Calu3 (cell line): ENCODE measurements around the gene MGST3. TPM values are rescaled to one million over a fixed set of nuclear protein-coding genes. Genes with fewer than 3 reads are reported as not detected.

Source experiments
- BruUV-seq: library from RNA; stranded (reverse); fragments of 400-500 nt; replicated peaks from 2 replicates; lab custom pipeline; 2021; lab: Mats Ljungman, UMichigan
- CTCF ChIA-PET: fragments of 300-600 bp; sonication (Branson Sonifier 250); formaldehyde crosslinking; loops from one replicate; lab custom pipeline; 2022; ENCODE audit warnings: antibody characterized with exemption; lab: Charles Lee
- DNase-seq: peaks from one replicate; pipeline ENCODE4 v3.0.0; 2022
- H3K27ac Mint-ChIP-seq: one replicate; pipeline ENCODE4 v1.8.0; 2022; ENCODE audit warnings: mixed read lengths; ENCODE audit not compliant: unreplicated experiment
- H3K27me3 Mint-ChIP-seq: one replicate; pipeline ENCODE4 v1.8.0; 2022; ENCODE audit warnings: mixed read lengths; ENCODE audit not compliant: unreplicated experiment
- H3K36me3 Mint-ChIP-seq: one replicate; pipeline ENCODE4 v1.8.0; 2022; ENCODE audit warnings: mild to moderate bottlenecking, moderate library complexity, mixed read lengths; ENCODE audit not compliant: insufficient read depth, unreplicated experiment
- H3K4me1 Mint-ChIP-seq: one replicate; pipeline ENCODE4 v1.8.0; 2022; ENCODE audit warnings: mild to moderate bottlenecking, low read depth, mixed read lengths; ENCODE audit not compliant: unreplicated experiment
- H3K4me3 Mint-ChIP-seq: one replicate; pipeline ENCODE4 v1.8.0; 2022; ENCODE audit warnings: mild to moderate bottlenecking, low read depth, moderate library complexity, mixed read lengths; ENCODE audit not compliant: unreplicated experiment
- H3K9me3 Mint-ChIP-seq: one replicate; pipeline ENCODE4 v1.8.0; 2022; ENCODE audit warnings: low read depth, mixed read lengths; ENCODE audit not compliant: unreplicated experiment
- CTCF ChIP-seq: fragments of 200-600 bp; IDR thresholded peaks from one replicate; pipeline ENCODE4 v1.8.0; 2022; ENCODE audit warnings: antibody characterized with exemption; ENCODE audit not compliant: unreplicated experiment
- intact Hi-C: fragments of 100-400 bp; cut with micrococcal nuclease; formaldehyde crosslinking; loops from one replicate; pipeline ENCODE4 v1.10.0; 2022; ENCODE audit not compliant: unreplicated experiment
- total RNA-seq: library from RNA; stranded (reverse); gene quantifications from 2 replicates; pipeline ENCODE4 v1.2.3, GENCODE V29; 2022

MGST3 gene
- total RNA-seq, 1 experiment from 2014 or later = 136 TPM

DNA sequence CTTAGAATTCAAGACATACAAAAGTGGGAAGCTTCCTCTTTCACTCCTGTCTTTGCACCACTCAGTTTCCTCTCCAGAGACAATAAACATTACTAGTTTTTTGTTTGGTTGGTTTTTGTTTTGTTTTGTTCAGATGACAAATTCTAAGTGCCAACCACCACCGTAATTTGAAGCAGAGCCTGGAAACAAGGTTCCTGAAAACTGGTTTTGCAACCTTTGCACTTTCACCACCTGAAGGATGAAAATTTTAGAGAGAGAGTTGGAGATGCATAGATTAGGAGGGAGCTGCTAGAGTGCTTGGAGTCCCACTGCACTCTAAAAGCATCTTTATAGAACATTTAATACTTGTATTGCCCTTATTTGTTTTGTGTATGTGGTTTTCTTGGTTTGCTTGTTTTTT is 20.2 kb upstream of the MGST3 start:
- no peak overlapping the region for H3K27ac Mint-ChIP-seq
- no peak for TF ChIP-seq CTCF
- CTCF ChIA-PET = no interaction called here
- DNase-seq = no peak
- H3K4me1 Mint-ChIP-seq = no peaks in the 10 kb centered on the region
- H3K9me3 Mint-ChIP-seq = no peaks in the 10 kb centered on the region
- no peaks in the 10 kb centered on the region for H3K36me3 Mint-ChIP-seq
- BruUV-seq = no TSS peak
- peaks cover 23% of the 10 kb centered on the region for H3K27me3 Mint-ChIP-seq
- H3K4me3 Mint-ChIP-seq = no peak overlapping the region
- intact Hi-C loops = no loop called here

- CTCF ChIA-PET = no interaction called here
- Mint-ChIP-seq H3K27me3 (peaks cover 28% of the 10 kb centered on the region), H3K9me3 (no peaks in the 10 kb centered on the region), H3K36me3 (no peaks in the 10 kb centered on the region), H3K4me1 (no peaks in the 10 kb centered on the region), H3K27ac (no peak overlapping the region), H3K4me3 (no peak overlapping the region)
- intact Hi-C loops = no loop called here
- no peak for TF ChIP-seq CTCF
- BruUV-seq = no TSS peak
- no peak for DNase-seq
These were observed 19.0 kb upstream of the MGST3 start for GRCh38 chr1:165612062-165612461.

GRCh38 chr1:165616054-165616612 is 14.9 kb upstream of the MGST3 start:
- Mint-ChIP-seq H3K27me3 (peaks cover 35% of the 10 kb centered on the region), H3K36me3 (no peaks in the 10 kb centered on the region), H3K27ac (no peak overlapping the region), H3K4me3 (no peak overlapping the region), H3K9me3 (no peaks in the 10 kb centered on the region), H3K4me1 (no peaks in the 10 kb centered on the region)
- intact Hi-C loops = no loop called here
- TF ChIP-seq CTCF = no peak
- CTCF ChIA-PET = no interaction called here
- no peak for DNase-seq
- BruUV-seq = no TSS peak

GRCh38 chr1:165616987-165617546 is 14.0 kb upstream of the MGST3 start:
- H3K4me1 Mint-ChIP-seq = no peaks in the 10 kb centered on the region
- no peak for TF ChIP-seq CTCF
- no peak overlapping the region for H3K27ac Mint-ChIP-seq
- CTCF ChIA-PET = interaction anchor here (0.6 kb wide), 1 partner anchor 226 kb away, joined by 3 read pairs; no protein-coding TSS in a partner anchor
- peaks cover 28% of the 10 kb centered on the region for H3K27me3 Mint-ChIP-seq
- no peaks in the 10 kb centered on the region for H3K9me3 Mint-ChIP-seq
- no peak for DNase-seq
- H3K36me3 Mint-ChIP-seq = no peaks in the 10 kb centered on the region
- intact Hi-C loops = no loop called here
- no TSS peak for BruUV-seq
- no peak overlapping the region for H3K4me3 Mint-ChIP-seq
